HL-60 (cell line): ENCODE data around the gene HOTAIR.

Source experiments
- CTCF ChIP-seq: IDR thresholded peaks from one replicate; pipeline ENCODE4 v1.5.1; 2011; ENCODE audit warnings: low read length, control low read depth, inconsistent platforms; ENCODE audit not compliant: insufficient read depth
- GABPA ChIP-seq: IDR thresholded peaks from 2 replicates; pipeline ENCODE4 v1.6.1; 2012; ENCODE audit warnings: low read depth
- POLR2AphosphoS5 ChIP-seq: IDR thresholded peaks from 2 replicates; pipeline ENCODE4 v1.6.1; 2012; ENCODE audit warnings: low read depth
- REST ChIP-seq: IDR thresholded peaks from 2 replicates; pipeline ENCODE4 v1.6.1; 2012; ENCODE audit warnings: low read depth; ENCODE audit not compliant: insufficient replicate concordance

GRCh38 chr12:53959314-53959713, 15.4 kb downstream of the HOTAIR start:
- TF ChIP-seq REST (no peak), CTCF (no peak), GABPA (no peak), POLR2AphosphoS5 (no peak)
